Subcutaneous adipose tissue (tissue), 4 donors: Measurements from ENCODE around the gene ABHD17A. TPM values are rescaled to one million over a fixed set of nuclear protein-coding genes. Genes with fewer than 3 reads are reported as not detected.

ENCODE experiments used
- total RNA-seq, 4 donors: library from RNA; depleted of rRNA; stranded (reverse); fragments of >200 nt; gene quantifications; one replicate each; pipeline ENCODE4 v1.1.0, GENCODE V29; 2016
- TF ChIP-seq, protein P1 (sequence below): fragments of 450-650 bp; IDR thresholded peaks from one replicate; pipeline ENCODE4 v1.5.1; 2016; ENCODE audit warnings: low read depth, mild to moderate bottlenecking, control low read depth, antibody characterized with exemption, moderate library complexity

The ABHD17A gene
- total RNA-seq, 4 donors from 2014 or later: 43.7 to 88.9 (median 56.8) TPM

DNA sequence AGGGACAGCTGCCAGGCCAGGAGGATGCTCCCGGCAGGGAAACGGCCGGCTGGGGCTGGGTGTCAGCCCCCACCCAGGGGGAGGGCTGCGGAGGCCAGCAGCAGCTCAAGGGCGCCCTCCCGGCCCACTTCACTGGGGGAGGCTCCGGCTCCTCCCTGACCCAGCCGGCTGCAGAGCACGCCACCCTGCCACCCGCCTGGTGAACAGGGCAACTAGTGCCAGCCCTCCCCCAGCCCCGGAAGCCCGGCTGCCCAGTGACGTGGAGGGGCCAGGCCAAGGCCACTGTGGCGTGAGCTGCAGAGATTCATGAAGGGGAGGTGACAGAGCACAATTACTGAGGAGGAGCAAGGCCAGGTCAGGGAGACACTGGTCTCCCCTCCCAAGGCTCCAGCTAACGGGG is 51.8 kb downstream of the ABHD17A start:
- TF ChIP-seq, protein P1, sequence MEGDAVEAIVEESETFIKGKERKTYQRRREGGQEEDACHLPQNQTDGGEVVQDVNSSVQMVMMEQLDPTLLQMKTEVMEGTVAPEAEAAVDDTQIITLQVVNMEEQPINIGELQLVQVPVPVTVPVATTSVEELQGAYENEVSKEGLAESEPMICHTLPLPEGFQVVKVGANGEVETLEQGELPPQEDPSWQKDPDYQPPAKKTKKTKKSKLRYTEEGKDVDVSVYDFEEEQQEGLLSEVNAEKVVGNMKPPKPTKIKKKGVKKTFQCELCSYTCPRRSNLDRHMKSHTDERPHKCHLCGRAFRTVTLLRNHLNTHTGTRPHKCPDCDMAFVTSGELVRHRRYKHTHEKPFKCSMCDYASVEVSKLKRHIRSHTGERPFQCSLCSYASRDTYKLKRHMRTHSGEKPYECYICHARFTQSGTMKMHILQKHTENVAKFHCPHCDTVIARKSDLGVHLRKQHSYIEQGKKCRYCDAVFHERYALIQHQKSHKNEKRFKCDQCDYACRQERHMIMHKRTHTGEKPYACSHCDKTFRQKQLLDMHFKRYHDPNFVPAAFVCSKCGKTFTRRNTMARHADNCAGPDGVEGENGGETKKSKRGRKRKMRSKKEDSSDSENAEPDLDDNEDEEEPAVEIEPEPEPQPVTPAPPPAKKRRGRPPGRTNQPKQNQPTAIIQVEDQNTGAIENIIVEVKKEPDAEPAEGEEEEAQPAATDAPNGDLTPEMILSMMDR: no peak

DNA sequence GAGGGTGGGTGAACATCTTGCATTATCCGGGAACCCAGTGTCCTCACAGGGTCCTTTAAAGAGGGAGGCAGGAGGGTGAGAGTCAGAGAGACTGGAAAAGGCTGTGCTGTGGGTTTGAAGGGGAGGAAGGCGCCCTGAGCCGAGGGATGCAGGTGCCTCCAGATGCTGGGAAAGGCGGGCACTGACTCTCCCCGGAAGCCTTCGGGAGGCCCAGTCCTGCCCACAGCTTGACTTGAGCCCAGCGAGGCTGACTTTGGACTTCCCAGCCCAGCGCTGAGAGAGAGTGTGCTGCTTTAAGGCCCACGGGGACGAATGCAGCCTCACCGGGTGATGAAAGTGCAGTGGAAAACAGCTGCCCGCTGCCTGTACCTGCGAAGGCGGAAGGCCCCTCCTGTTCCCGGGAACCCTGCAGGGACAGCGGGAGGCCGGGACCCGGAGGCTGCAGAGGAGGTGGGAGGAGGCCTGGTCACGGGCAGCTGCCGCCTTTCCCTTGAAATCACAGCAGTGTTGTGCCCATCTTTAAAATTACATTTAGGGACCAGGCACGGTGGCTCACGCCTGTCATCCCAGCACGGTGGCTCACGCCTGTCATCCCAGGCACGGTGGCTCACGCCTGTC is 53.1 kb downstream of the ABHD17A start:
- TF ChIP-seq, protein P1: no peak

DNA sequence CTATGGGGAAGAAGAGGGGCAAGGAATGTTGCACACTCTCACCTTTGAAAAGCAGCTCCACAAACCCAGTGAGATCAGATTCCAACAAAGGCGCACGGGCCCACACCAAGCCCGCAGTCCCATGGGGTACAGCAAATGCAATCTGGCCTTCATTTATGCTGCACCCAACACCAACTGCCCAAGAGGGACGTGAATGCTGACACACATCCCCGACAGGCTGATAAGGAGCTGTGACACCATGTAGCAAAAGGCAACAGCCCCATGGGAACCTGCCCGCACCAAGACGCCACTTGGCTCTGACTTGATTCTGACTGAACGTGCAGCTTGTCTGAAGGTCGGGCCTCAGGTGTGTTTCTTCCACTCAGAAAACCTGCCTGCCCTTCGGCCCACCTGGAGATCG is 54.3 kb downstream of the ABHD17A start:
- TF ChIP-seq, protein P1: no peak

DNA sequence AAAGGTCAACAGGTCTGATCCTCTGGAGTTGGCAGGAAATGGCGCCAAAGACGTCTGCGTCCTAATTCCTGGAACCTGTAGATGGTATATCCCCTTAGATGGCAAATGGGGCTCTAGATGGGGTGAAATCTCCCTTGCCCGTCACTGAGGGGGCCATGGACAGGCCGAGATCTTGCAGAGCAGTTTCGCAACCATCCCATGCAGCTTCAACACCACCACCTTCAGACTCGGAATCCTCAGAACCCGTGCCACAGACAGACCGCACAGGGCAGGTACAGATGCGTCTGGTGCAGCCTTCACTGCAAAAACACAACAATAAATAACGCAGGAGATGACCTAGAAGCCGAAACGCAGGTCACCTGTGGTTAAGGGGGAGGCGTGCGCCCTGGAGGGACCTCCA is 54.7 kb downstream of the ABHD17A start:
- TF ChIP-seq, protein P1: no peak

DNA sequence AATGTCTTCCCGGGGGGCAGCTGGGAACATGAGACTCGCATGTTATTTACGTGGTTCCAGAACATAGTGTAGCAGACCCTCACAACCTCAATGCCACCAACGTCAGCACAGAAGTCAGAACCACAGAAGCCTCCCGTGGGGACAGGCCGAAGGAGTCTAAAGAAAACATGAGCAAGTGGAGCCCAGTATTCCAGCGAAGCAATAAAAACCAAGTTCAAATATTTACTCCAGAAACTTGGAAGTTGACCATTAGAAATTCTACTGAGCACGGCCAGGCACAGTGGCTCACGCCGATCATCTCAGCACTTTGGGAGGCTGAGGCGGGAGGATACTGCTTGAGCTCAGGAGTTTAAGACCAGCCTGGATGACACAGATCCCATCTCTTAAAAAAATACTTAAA is 55.3 kb downstream of the ABHD17A start:
- TF ChIP-seq, protein P1: no peak

DNA sequence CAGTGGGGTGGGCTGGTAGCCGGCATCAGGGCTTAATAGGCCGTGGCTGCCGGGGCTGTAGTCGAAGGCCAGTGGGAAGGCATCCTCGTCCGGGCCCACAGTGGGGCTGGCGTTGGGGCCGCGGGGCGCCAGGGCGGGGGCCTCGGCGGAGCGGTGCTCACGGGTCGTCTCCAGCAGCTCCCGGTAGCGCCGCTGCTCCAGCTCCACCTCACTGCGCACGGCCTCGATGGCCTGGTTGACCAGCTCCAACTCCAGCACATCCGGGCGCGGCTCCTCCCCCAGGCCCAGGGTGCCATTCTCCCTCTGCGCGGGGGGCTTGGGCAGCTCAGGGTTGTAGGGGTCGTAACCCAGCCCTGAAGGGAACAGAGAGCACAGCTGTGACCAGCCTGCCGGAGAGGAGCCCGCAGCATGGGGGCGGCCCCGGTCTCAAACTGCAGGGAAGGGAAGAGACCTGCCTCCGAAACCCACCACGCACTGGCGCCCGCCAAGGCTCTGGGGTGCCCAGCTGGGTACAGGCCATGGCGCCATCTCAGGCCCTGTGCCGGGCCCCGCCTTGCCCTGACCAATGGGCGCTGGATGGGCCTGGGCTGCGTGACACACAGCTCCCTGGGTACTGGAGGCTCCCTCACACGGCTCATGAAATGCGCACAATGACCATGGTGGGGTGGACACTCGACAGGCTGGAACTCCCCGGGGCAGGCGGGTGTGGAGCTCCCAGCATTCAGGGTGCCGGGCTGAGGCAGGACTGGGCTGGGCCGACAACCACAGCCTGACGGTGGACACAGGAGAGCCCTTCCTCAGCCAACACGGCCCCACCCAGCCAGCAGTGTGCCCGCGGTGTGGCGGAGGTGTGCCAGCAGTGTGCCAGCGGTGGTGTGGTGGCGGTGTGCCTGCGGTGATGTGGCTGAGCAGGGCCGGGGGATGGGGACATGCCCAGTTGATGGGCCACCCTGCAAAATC is 56.7 kb downstream of the ABHD17A start:
- TF ChIP-seq, protein P1: no peak

DNA sequence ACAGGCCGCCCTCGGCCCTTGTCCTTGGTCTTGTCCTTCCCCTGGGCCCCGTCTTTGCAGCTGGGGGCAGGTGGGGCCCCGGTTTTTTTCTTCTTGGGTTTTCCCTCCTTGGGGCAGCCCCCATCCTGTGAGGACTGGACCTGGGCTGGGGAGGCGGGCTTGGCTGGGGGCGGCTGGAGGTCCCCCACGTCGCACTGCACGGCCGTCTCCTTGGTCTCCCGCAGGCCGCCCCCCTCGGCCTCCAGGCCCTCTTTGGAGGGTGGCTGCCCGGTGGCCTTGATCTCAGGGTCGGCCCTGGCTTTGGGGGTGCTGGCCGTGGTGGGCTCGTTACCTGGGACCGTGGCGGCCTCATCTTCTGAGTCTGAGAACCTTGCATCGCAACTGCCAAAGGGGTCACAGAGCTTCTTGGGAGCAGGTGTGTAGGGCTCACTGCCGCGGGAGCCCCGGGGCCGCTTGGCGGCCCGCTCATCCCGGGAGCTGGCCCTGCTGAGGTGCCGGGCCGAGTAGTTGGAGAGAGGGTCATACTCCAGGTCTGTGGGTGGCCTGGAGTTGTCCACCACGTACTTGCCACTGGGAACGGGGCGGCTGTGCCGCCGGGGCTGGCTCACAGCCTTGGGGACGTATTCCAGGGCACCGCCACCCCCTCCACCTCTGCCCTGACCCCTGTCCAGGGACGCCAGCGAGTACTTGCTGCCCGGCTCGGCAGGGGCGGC is 57.6 kb downstream of the ABHD17A start:
- TF ChIP-seq, protein P1: no peak
